ENCODE results near the gene SUPT20HL2.
"Not testable (repeated sequence)": the region's sequence is repeated elsewhere in the genome, so short reads cannot be mapped to it uniquely, and the experiment has no call there.

The SUPT20HL2 gene

GRCh38 chrX:24321741-24322395 lies 8.0 kb upstream of the SUPT20HL2 start:
- H3K36me3 Mint-ChIP-seq (ENCODE audit: low read depth), result no peaks in the 10 kb centered on the region
- peaks cover 8% of the 10 kb centered on the region for H3K27me3 Mint-ChIP-seq
- no peak overlapping the region for H3K27ac Mint-ChIP-seq
- H3K4me1 Mint-ChIP-seq (ENCODE audit: low read depth), result no peaks in the 10 kb centered on the region
- no peaks in the 10 kb centered on the region for H3K9me3 Mint-ChIP-seq
- H3K4me3 Mint-ChIP-seq, result no peak overlapping the region

- Mint-ChIP-seq H3K27ac (no peak overlapping the region), H3K27me3 (no peaks in the 10 kb centered on the region), H3K4me3 (no peak overlapping the region), H3K4me1 (ENCODE audit: low read depth) (no peaks in the 10 kb centered on the region), H3K9me3 (no peaks in the 10 kb centered on the region), H3K36me3 (ENCODE audit: low read depth) (no peaks in the 10 kb centered on the region)
Measured at GRCh38 chrX:24317567-24317966, 3.7 kb upstream of the SUPT20HL2 start.

GRCh38 chrX:24316111-24316510 lies 2.2 kb upstream of the SUPT20HL2 start:
- no peaks in the 10 kb centered on the region for H3K9me3 Mint-ChIP-seq

GRCh38 chrX:24312249-24312607 lies 1.6 kb downstream of the SUPT20HL2 start:
- H3K36me3 Mint-ChIP-seq (ENCODE audit: low read depth); H3K4me1 Mint-ChIP-seq (ENCODE audit: low read depth); H3K4me3 Mint-ChIP-seq; H3K9me3 Mint-ChIP-seq; H3K27ac Mint-ChIP-seq; H3K27me3 Mint-ChIP-seq: not testable (repeated sequence)

More at GRCh38 chrX:24316111-24316510, 2.2 kb upstream of the SUPT20HL2 start:
- no peak overlapping the region for H3K4me3 Mint-ChIP-seq
- H3K36me3 Mint-ChIP-seq (ENCODE audit: low read depth), result no peaks in the 10 kb centered on the region
- no peak overlapping the region for H3K27ac Mint-ChIP-seq
- H3K4me1 Mint-ChIP-seq (ENCODE audit: low read depth), result no peaks in the 10 kb centered on the region
- no peaks in the 10 kb centered on the region for H3K27me3 Mint-ChIP-seq

GRCh38 chrX:24311507-24312248 lies 2.2 kb downstream of the SUPT20HL2 start:
- not testable (repeated sequence) for H3K9me3 Mint-ChIP-seq; H3K27ac Mint-ChIP-seq; H3K4me1 Mint-ChIP-seq (ENCODE audit: low read depth); H3K27me3 Mint-ChIP-seq; H3K36me3 Mint-ChIP-seq (ENCODE audit: low read depth); H3K4me3 Mint-ChIP-seq

GRCh38 chrX:24310916-24311315 lies 3.0 kb downstream of the SUPT20HL2 start:
- not testable (repeated sequence) for H3K27ac Mint-ChIP-seq; H3K4me3 Mint-ChIP-seq; H3K36me3 Mint-ChIP-seq (ENCODE audit: low read depth); H3K4me1 Mint-ChIP-seq (ENCODE audit: low read depth); H3K27me3 Mint-ChIP-seq; H3K9me3 Mint-ChIP-seq

GRCh38 chrX:24309580-24310374 lies 4.1 kb downstream of the SUPT20HL2 start:
- not testable (repeated sequence) for H3K9me3 Mint-ChIP-seq; H3K27ac Mint-ChIP-seq; H3K36me3 Mint-ChIP-seq (ENCODE audit: low read depth); H3K4me3 Mint-ChIP-seq; H3K27me3 Mint-ChIP-seq; H3K4me1 Mint-ChIP-seq (ENCODE audit: low read depth)

GRCh38 chrX:24308803-24309202 lies 5.1 kb downstream of the SUPT20HL2 start:
- H3K36me3 Mint-ChIP-seq (ENCODE audit: low read depth); H3K9me3 Mint-ChIP-seq; H3K4me3 Mint-ChIP-seq; H3K4me1 Mint-ChIP-seq (ENCODE audit: low read depth); H3K27me3 Mint-ChIP-seq; H3K27ac Mint-ChIP-seq: not testable (repeated sequence)

- no peak overlapping the region for H3K27ac Mint-ChIP-seq
- H3K4me1 Mint-ChIP-seq (ENCODE audit: low read depth), result peaks cover 3% of the 10 kb centered on the region
- H3K27me3 Mint-ChIP-seq, result no peaks in the 10 kb centered on the region
- H3K9me3 Mint-ChIP-seq, result no peaks in the 10 kb centered on the region
- H3K4me3 Mint-ChIP-seq, result no peak overlapping the region
- H3K36me3 Mint-ChIP-seq (ENCODE audit: low read depth), result no peaks in the 10 kb centered on the region
Measured at GRCh38 chrX:24306440-24306839, 7.4 kb downstream of the SUPT20HL2 start.

- Mint-ChIP-seq H3K27ac (no peak overlapping the region), H3K27me3 (no peaks in the 10 kb centered on the region), H3K36me3 (ENCODE audit: low read depth) (no peaks in the 10 kb centered on the region), H3K4me1 (ENCODE audit: low read depth) (peaks cover 3% of the 10 kb centered on the region), H3K9me3 (no peaks in the 10 kb centered on the region), H3K4me3 (no peak overlapping the region)
Measured at GRCh38 chrX:24305905-24306304, 8.0 kb downstream of the SUPT20HL2 start.

GRCh38 chrX:24301806-24302205 lies 12.1 kb downstream of the SUPT20HL2 start:
- no peaks in the 10 kb centered on the region for H3K4me1 Mint-ChIP-seq (ENCODE audit: low read depth)
- H3K36me3 Mint-ChIP-seq (ENCODE audit: low read depth), result no peaks in the 10 kb centered on the region
- H3K27ac Mint-ChIP-seq, result no peak overlapping the region
- no peak overlapping the region for H3K4me3 Mint-ChIP-seq
- H3K9me3 Mint-ChIP-seq, result no peaks in the 10 kb centered on the region
- no peaks in the 10 kb centered on the region for H3K27me3 Mint-ChIP-seq

- H3K4me1 Mint-ChIP-seq (ENCODE audit: low read depth), result no peaks in the 10 kb centered on the region
- H3K9me3 Mint-ChIP-seq, result no peaks in the 10 kb centered on the region
- no peak overlapping the region for H3K27ac Mint-ChIP-seq
- no peak overlapping the region for H3K4me3 Mint-ChIP-seq
- H3K36me3 Mint-ChIP-seq (ENCODE audit: low read depth), result no peaks in the 10 kb centered on the region
- no peaks in the 10 kb centered on the region for H3K27me3 Mint-ChIP-seq
Measured at GRCh38 chrX:24301060-24301459, 12.8 kb downstream of the SUPT20HL2 start.

GRCh38 chrX:24298191-24298590 lies 15.7 kb downstream of the SUPT20HL2 start:
- Mint-ChIP-seq H3K9me3 (no peaks in the 10 kb centered on the region), H3K27me3 (no peaks in the 10 kb centered on the region), H3K27ac (no peak overlapping the region), H3K4me1 (ENCODE audit: low read depth) (no peaks in the 10 kb centered on the region), H3K36me3 (ENCODE audit: low read depth) (no peaks in the 10 kb centered on the region), H3K4me3 (no peak overlapping the region)

- H3K9me3 Mint-ChIP-seq, result no peaks in the 10 kb centered on the region
- H3K36me3 Mint-ChIP-seq (ENCODE audit: low read depth), result no peaks in the 10 kb centered on the region
- no peak overlapping the region for H3K4me3 Mint-ChIP-seq
- H3K4me1 Mint-ChIP-seq (ENCODE audit: low read depth), result no peaks in the 10 kb centered on the region
- H3K27me3 Mint-ChIP-seq, result no peaks in the 10 kb centered on the region
- H3K27ac Mint-ChIP-seq, result no peak overlapping the region
Measured at GRCh38 chrX:24294619-24295018, 19.2 kb downstream of the SUPT20HL2 start.

- Mint-ChIP-seq H3K36me3 (ENCODE audit: low read depth) (no peaks in the 10 kb centered on the region), H3K27ac (no peak overlapping the region), H3K9me3 (no peaks in the 10 kb centered on the region), H3K4me3 (no peak overlapping the region), H3K4me1 (ENCODE audit: low read depth) (no peaks in the 10 kb centered on the region), H3K27me3 (no peaks in the 10 kb centered on the region)
Measured at GRCh38 chrX:24293412-24293811, 20.5 kb downstream of the SUPT20HL2 start.
